H1 (cell line): ENCODE data around the gene PTGDS. TPM values are rescaled to one million over a fixed set of nuclear protein-coding genes. Genes with fewer than 3 reads are reported as not detected.

Experiments used
- CTCF ChIA-PET: fragments of 300-600 bp; sonication (Branson Sonifier 250); formaldehyde crosslinking; loops from one replicate; lab custom pipeline; 2021; ENCODE audit not compliant: partially characterized antibody; lab: Charles Lee
- POLR2A ChIA-PET: fragments of 300-600 bp; sonication (Branson Sonifier 250); formaldehyde crosslinking; loops from one replicate; lab custom pipeline; 2021; ENCODE audit warnings: inconsistent platforms; ENCODE audit not compliant: partially characterized antibody; lab: Charles Lee
- DNase-seq, 2 experiments: peaks; one replicate each; pipeline versions ENCODE4 v3.0.0 to v3.0.0-alpha.2; 2010 to 2022; ENCODE audit warnings: low spot score in 2 of 2, low read depth in 1 of 2, mixed read lengths in 1 of 2
- FAIRE-seq: peaks from 2 replicates; lab custom pipeline; 2011; peaks lifted over from hg19 to GRCh38; lab: Jason Lieb, UNC
- H2AFZ ChIP-seq: 2 replicates; pipeline ENCODE4 v1.8.1; 2012; ENCODE audit warnings: low read length, inconsistent platforms
- H2AK5ac ChIP-seq: 2 replicates; pipeline ENCODE4 v1.6.1; 2013; ENCODE audit warnings: low read depth, low read length
- H2BK120ac ChIP-seq: replicated peaks from 2 replicates; pipeline ENCODE3; 2013; ENCODE audit warnings: low read depth, low read length, inconsistent platforms
- H2BK12ac ChIP-seq: 2 replicates; pipeline ENCODE4 v1.6.1; 2013; ENCODE audit warnings: low read depth, low read length
- H2BK15ac ChIP-seq: 2 replicates; pipeline ENCODE4 v1.6.1; 2013; ENCODE audit warnings: low read length
- H2BK20ac ChIP-seq: 2 replicates; pipeline ENCODE4 v1.6.1; 2013; ENCODE audit warnings: low read length
- H2BK5ac ChIP-seq: 2 replicates; pipeline ENCODE4 v1.6.1; 2013; ENCODE audit warnings: low read depth, low read length
- H3K14ac ChIP-seq: 2 replicates; pipeline ENCODE4 v1.6.1; 2013; ENCODE audit warnings: inconsistent platforms; ENCODE audit not compliant: insufficient read length
- H3K18ac ChIP-seq: 2 replicates; pipeline ENCODE4 v1.6.1; 2013; ENCODE audit warnings: low read length; ENCODE audit errors: extremely low read depth
- H3K23ac ChIP-seq: 2 replicates; pipeline ENCODE4 v1.6.1; 2013; ENCODE audit warnings: inconsistent platforms; ENCODE audit not compliant: insufficient read length
- H3K23me2 ChIP-seq: 2 replicates; pipeline ENCODE4 v1.6.1; 2013; ENCODE audit warnings: low read depth, low read length
- H3K27ac ChIP-seq: 2 replicates; pipeline ENCODE4 v1.6.1; 2011; ENCODE audit warnings: low read depth, low read length, inconsistent platforms
- H3K27me3 ChIP-seq, 4 experiments: replicated peaks in 1 of 4; 1 replicate in 1 of 4; 2 replicates in 3 of 4; pipeline versions ENCODE4 v1.6.1 to v1.8.1; 2011 to 2013; ENCODE audit warnings: low read length in 3 of 4, mild to moderate bottlenecking in 3 of 4, inconsistent platforms in 2 of 4, mixed read lengths in 2 of 4, moderate library complexity in 1 of 4; ENCODE audit not compliant: control insufficient read depth in 3 of 4, insufficient read depth in 3 of 4; ENCODE audit errors: extremely low read depth in 1 of 4
- H3K36me3 ChIP-seq, 4 experiments: 2 replicates each; pipeline versions ENCODE4 v1.6.1 to v1.8.1; 2011 to 2013; ENCODE audit warnings: mild to moderate bottlenecking in 4 of 4, low read length in 3 of 4, moderate library complexity in 2 of 4, control low read depth in 1 of 4, inconsistent platforms in 1 of 4; ENCODE audit not compliant: insufficient read depth in 4 of 4, control insufficient read depth in 2 of 4
- H3K4ac ChIP-seq: replicated peaks from 2 replicates; pipeline ENCODE3; 2013; ENCODE audit warnings: low read length, low read depth, mixed read lengths, inconsistent platforms; ENCODE audit not compliant: insufficient read length
- H3K4me1 ChIP-seq, 4 experiments: replicated peaks in 1 of 4; 1 replicate in 1 of 4; 2 replicates in 3 of 4; pipeline versions ENCODE4 v1.6.1 to v1.8.1; 2011 to 2013; ENCODE audit warnings: low read length in 3 of 4, inconsistent platforms in 2 of 4, mixed read lengths in 1 of 4; ENCODE audit not compliant: insufficient read depth in 4 of 4, control insufficient read depth in 3 of 4
- H3K4me2 ChIP-seq, 2 experiments: 2 replicates each; pipeline versions ENCODE4 v1.6.1 to v1.8.1; 2011 to 2013; ENCODE audit warnings: low read depth in 2 of 2, low read length in 2 of 2, control low read depth in 1 of 2, inconsistent platforms in 1 of 2, mild to moderate bottlenecking in 1 of 2; ENCODE audit not compliant: insufficient read depth in 1 of 2
- H3K4me3 ChIP-seq, 4 experiments: fragments of 200-600, 300-600 bp in 1 of 4; sonication (generic), shearing (Covaris generic), sonication (Bioruptor Twin) in 1 of 4; 2 replicates each; pipeline versions ENCODE4 v1.5.1 to v1.8.1; 2011 to 2016; ENCODE audit warnings: low read length in 4 of 4, low read depth in 3 of 4, control low read depth in 2 of 4, inconsistent platforms in 2 of 4, mild to moderate bottlenecking in 2 of 4, mixed read lengths in 1 of 4, moderate library complexity in 1 of 4; ENCODE audit not compliant: insufficient read depth in 2 of 4; ENCODE audit errors: extremely low read depth in 1 of 4
- H3K56ac ChIP-seq: replicated peaks from 2 replicates; pipeline ENCODE3; 2013; ENCODE audit warnings: low read depth, mild to moderate bottlenecking, mixed read lengths, low read length, inconsistent platforms; ENCODE audit not compliant: insufficient read length
- H3K79me1 ChIP-seq: 2 replicates; pipeline ENCODE4 v1.6.1; 2013; ENCODE audit warnings: low read depth, low read length, control low read depth
- H3K79me2 ChIP-seq, 2 experiments: 2 replicates each; pipeline versions ENCODE4 v1.6.1 to v1.8.1; 2012 to 2013; ENCODE audit warnings: low read length in 2 of 2, mild to moderate bottlenecking in 2 of 2, inconsistent platforms in 1 of 2; ENCODE audit not compliant: insufficient read depth in 2 of 2, control insufficient read depth in 1 of 2
- H3K9ac ChIP-seq, 4 experiments: replicated peaks in 1 of 4; 1 replicate in 1 of 4; 2 replicates in 3 of 4; pipeline versions ENCODE4 v1.6.1 to v1.8.1; 2011 to 2013; ENCODE audit warnings: low read depth in 3 of 4, low read length in 3 of 4, control low read depth in 2 of 4, mild to moderate bottlenecking in 2 of 4, moderate library complexity in 2 of 4, inconsistent platforms in 1 of 4; ENCODE audit errors: extremely low read depth in 1 of 4
- H3K9me3 ChIP-seq, 2 experiments: 2 replicates each; pipeline versions ENCODE4 v1.6.1 to v1.8.1; 2012 to 2013; ENCODE audit warnings: mild to moderate bottlenecking in 2 of 2, moderate library complexity in 2 of 2, control low read depth in 1 of 2, inconsistent platforms in 1 of 2, low read depth in 1 of 2, low read length in 1 of 2, mixed read lengths in 1 of 2; ENCODE audit not compliant: insufficient read depth in 2 of 2
- H4K20me1 ChIP-seq, 2 experiments: replicated peaks in 1 of 2; 2 replicates each; pipeline versions ENCODE3 to v1.8.1; 2011 to 2013; ENCODE audit warnings: inconsistent platforms in 2 of 2, low read length in 2 of 2, mild to moderate bottlenecking in 1 of 2; ENCODE audit not compliant: insufficient read depth in 2 of 2, control insufficient read depth in 1 of 2
- H4K5ac ChIP-seq: 2 replicates; pipeline ENCODE4 v1.6.1; 2013; ENCODE audit warnings: low read length, low read depth, mixed read lengths, inconsistent platforms; ENCODE audit not compliant: insufficient read length
- H4K8ac ChIP-seq: 2 replicates; pipeline ENCODE4 v1.8.0; 2013; ENCODE audit warnings: mild to moderate bottlenecking, moderate library complexity, low read length, inconsistent platforms; ENCODE audit not compliant: insufficient read depth; ENCODE audit errors: extremely low read depth
- H4K91ac ChIP-seq: replicated peaks from 2 replicates; pipeline ENCODE3; 2013; ENCODE audit warnings: low read length, mixed read lengths, inconsistent platforms; ENCODE audit not compliant: insufficient read length
- SIN3A ChIP-seq, 2 experiments: IDR thresholded peaks in 1 of 2; conservative IDR thresholded peaks in 1 of 2; 2 replicates each; pipeline ENCODE4 v1.6.1; 2011 to 2012; ENCODE audit warnings: low read length in 2 of 2, improper control_type of control experiment in 1 of 2, low read depth in 1 of 2, mild to moderate bottlenecking in 1 of 2
- WGBS, 2 experiments: shearing (Covaris generic) in 1 of 2; methylation state at CpG; one replicate each; pipeline versions ENCODE4 v1.1.6 to v1.1.7; 2013 to 2015; ENCODE audit warnings: low lambda C conversion rate in 2 of 2, mixed read lengths in 2 of 2, inconsistent platforms in 1 of 2, low coverage in 1 of 2, missing lambda C conversion rate in 1 of 2; ENCODE audit not compliant: insufficient replicate concordance in 2 of 2, insufficient coverage in 1 of 2, insufficient read length in 1 of 2; ENCODE audit errors: extremely low coverage in 1 of 2, missing lambda C conversion rate in 1 of 2; 5-methylcytosine and 5-hydroxymethylcytosine counted together
- polyA plus RNA-seq, 7 experiments: library from polyadenylated mRNA; depleted of rRNA in 3 of 7; stranded (reverse) in 5 of 7; unstranded in 2 of 7; fragments of >200 nt in 5 of 7; fragments of 200-250 nt in 2 of 7; gene quantifications; 1 replicate in 5 of 7; 2 replicates in 1 of 7; 4 replicates in 1 of 7; pipeline versions ENCODE4 v1.2.1 to v1.2.3, GENCODE V29; 2011 to 2013; ENCODE audit warnings: missing spikeins in 2 of 7, mixed read lengths in 2 of 7
- total RNA-seq: library from RNA; stranded (reverse); fragmentation: NEBNext Ultra II Directional; extraction: Animal tissue kit (Norgen Biotek cat#: 25700); gene quantifications from 2 replicates; pipeline ENCODE4 v1.2.1, GENCODE V29; 2021

Gene PTGDS
- total and polyA plus RNA-seq, 2 of the 8 experiments (the other 6 are each of a cell fraction or from before 2014, with no cell fraction given), result 1.7 to 2.3 TPM

DNA sequence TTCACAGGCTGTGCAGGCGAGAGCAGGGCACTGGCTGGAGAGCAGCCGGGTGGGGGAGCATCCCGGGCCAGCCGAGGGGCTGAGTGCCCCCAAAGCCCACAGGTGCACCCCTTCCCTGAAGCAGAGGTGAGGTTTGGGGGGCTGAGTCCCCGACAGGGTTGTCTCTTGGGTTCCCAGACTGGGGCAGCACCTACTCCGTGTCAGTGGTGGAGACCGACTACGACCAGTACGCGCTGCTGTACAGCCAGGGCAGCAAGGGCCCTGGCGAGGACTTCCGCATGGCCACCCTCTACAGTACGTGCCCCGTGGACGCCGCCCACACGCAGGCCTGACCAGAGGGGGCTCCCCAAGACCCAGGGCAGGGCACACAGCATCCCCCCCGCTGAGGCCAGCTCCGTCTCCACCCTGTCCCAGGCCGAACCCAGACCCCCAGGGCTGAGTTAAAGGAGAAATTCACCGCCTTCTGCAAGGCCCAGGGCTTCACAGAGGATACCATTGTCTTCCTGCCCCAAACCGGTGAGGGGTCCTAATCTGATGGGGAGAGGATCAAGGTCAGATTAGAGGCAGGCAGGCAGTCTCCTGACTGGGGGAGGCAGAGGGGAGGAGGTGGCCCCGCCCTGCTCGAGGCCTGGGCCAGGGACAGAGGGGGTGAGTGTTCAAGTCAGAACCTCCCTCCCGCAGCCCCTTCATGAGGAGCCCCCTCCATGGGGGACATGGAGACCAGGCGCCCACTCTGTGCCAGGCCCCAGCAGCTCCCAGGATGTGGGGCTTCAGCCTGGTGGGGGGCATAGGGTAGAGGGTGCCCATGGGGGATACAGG, 2.7 kb downstream of the PTGDS start:
- no peak for TF ChIP-seq SIN3A (conservative IDR thresholded peaks at IDR 0.05 in 1 of 2, IDR thresholded peaks at IDR 0.05 in 1 of 2; ENCODE audit: low read depth in 1 of 2, low read length in 2 of 2)
- H3K9ac ChIP-seq, result no peak overlapping the region
- H3K14ac ChIP-seq, result no peak overlapping the region
- H4K8ac ChIP-seq, result no peak overlapping the region
- H2BK15ac ChIP-seq, result no peak overlapping the region
- H3K4ac ChIP-seq, result no peak overlapping the region
- no peak for FAIRE-seq
- no peak overlapping the region for H2BK120ac ChIP-seq
- ChIA-PET CTCF (interaction anchor here (1.7 to 3.0 kb wide), 2 partner anchors 12 to 49 kb away, joined by 6 to 18 read pairs; partner anchors contain the start of genes ABCA2 and PAXX), POLR2A (interaction anchor here (0.7 to 0.8 kb wide), 2 partner anchors 14 to 208 kb away, joined by 3 read pairs; no protein-coding TSS in a partner anchor)
- H2AFZ ChIP-seq, result no peak overlapping the region
- H3K9me3 ChIP-seq, result no peaks in the 10 kb centered on the region
- H3K79me2 ChIP-seq, result no peaks in the 10 kb centered on the region
- H4K5ac ChIP-seq, result no peak overlapping the region
- no peak overlapping the region for H2AK5ac ChIP-seq
- no peak overlapping the region for H3K18ac ChIP-seq
- no peak for DNase-seq
- no peak overlapping the region for H3K4me3 ChIP-seq
- no peak overlapping the region for H3K27ac ChIP-seq
- H3K4me2 ChIP-seq, result no peak overlapping the region
- H3K79me1 ChIP-seq, result no peaks in the 10 kb centered on the region
- 86% methylated on average over 24 of the region's 26 CpGs; no CpG with 5 or more reads in 1 of the 2 experiments for WGBS, 2 experiments
- H4K20me1 ChIP-seq, result peaks cover 0 to 3% of the 10 kb centered on the region in 2 experiments
- H3K27me3 ChIP-seq, result peaks cover 4 to 21% (median 18%) of the 10 kb centered on the region in 4 experiments; a peak in 6 of 7 replicates
- H3K4me1 ChIP-seq, result peaks cover 0 to 12% (median 6%) of the 10 kb centered on the region in 4 experiments; a peak in 5 of 7 replicates
- no peak overlapping the region for H2BK5ac ChIP-seq
- H2BK12ac ChIP-seq, result no peak overlapping the region
- no peak overlapping the region for H3K56ac ChIP-seq
- no peak overlapping the region for H4K91ac ChIP-seq
- H2BK20ac ChIP-seq, result no peak overlapping the region
- peaks cover 14% of the 10 kb centered on the region; the same call in 1 of the 2 replicates for H3K23me2 ChIP-seq
- H3K23ac ChIP-seq, result no peak overlapping the region
- no peaks in the 10 kb centered on the region for H3K36me3 ChIP-seq
